Muscle of leg (tissue), 11 donors: ENCODE measurements around the gene PLEKHM3. TPM values are rescaled to one million over a fixed set of nuclear protein-coding genes. Genes with fewer than 3 reads are reported as not detected.

ENCODE experiments used
- DNase-seq: peaks from one replicate; pipeline ENCODE4 v3.0.0; 2013
- H3K27ac ChIP-seq: one replicate; pipeline ENCODE4 v1.5.1; 2013; ENCODE audit warnings: mild to moderate bottlenecking, low read length, control low read depth
- H3K27me3 ChIP-seq: one replicate; pipeline ENCODE4 v1.6.1; 2013; ENCODE audit warnings: low read length; ENCODE audit not compliant: control insufficient read depth, insufficient read depth
- H3K36me3 ChIP-seq: one replicate; pipeline ENCODE4 v1.6.1; 2013; ENCODE audit warnings: low read length; ENCODE audit not compliant: control insufficient read depth, insufficient read depth
- H3K4me1 ChIP-seq: one replicate; pipeline ENCODE4 v1.6.1; 2013; ENCODE audit warnings: low read length; ENCODE audit not compliant: control insufficient read depth, insufficient read depth
- H3K4me3 ChIP-seq: one replicate; pipeline ENCODE4 v1.5.1; 2013; ENCODE audit warnings: low read length, control low read depth
- H3K9me3 ChIP-seq: replicated peaks from 2 replicates; pipeline ENCODE4 v1.6.1; 2013; ENCODE audit warnings: low read depth, low read length; ENCODE audit not compliant: control insufficient read depth
- WGBS: methylation state at CpG from one replicate; pipeline ENCODE4 v1.1.5; 2013; ENCODE audit warnings: missing lambda C conversion rate; ENCODE audit not compliant: insufficient coverage; 5-methylcytosine and 5-hydroxymethylcytosine counted together
- polyA plus RNA-seq, 8 donors: library from polyadenylated mRNA; unstranded; fragments of 120-200 nt; gene quantifications; one replicate each; pipeline versions ENCODE4 v1.2.1 to v1.2.3, GENCODE V29; 2013; ENCODE audit warnings: inconsistent platforms in 1 of 8, low replicate concordance in 1 of 8; ENCODE audit not compliant: insufficient read length in 8 of 8, insufficient read depth in 1 of 8
- total RNA-seq: library from RNA; stranded (reverse); fragments of 120-200 nt; gene quantifications from one replicate; pipeline ENCODE4 v1.2.4, GENCODE V29; 2013

PLEKHM3 gene
- total and polyA plus RNA-seq, 9 donors = 6.2 to 9.5 (median 7.4) TPM

GRCh38 chr2:207895274-207895860 is 130.0 kb downstream of the PLEKHM3 start:
- Histone ChIP-seq H3K27me3 (no peaks in the 10 kb centered on the region), H3K9me3 (no peaks in the 10 kb centered on the region), H3K36me3 (peaks cover 2% of the 10 kb centered on the region), H3K4me3 (no peak overlapping the region), H3K27ac (no peak overlapping the region), H3K4me1 (peaks cover 7% of the 10 kb centered on the region)
- 52% methylated on average over 3 of the region's 5 CpGs for WGBS
- DNase-seq = no peak

GRCh38 chr2:207892716-207893402 is 132.5 kb downstream of the PLEKHM3 start:
- WGBS = 39% methylated on average over 5 of the region's 7 CpGs
- Histone ChIP-seq H3K4me1 (peaks cover 7% of the 10 kb centered on the region), H3K27me3 (no peaks in the 10 kb centered on the region), H3K9me3 (no peaks in the 10 kb centered on the region), H3K27ac (no peak overlapping the region), H3K36me3 (no peaks in the 10 kb centered on the region), H3K4me3 (no peak overlapping the region)
- peak; percentile 12 for DNase-seq

- Histone ChIP-seq H3K36me3 (no peaks in the 10 kb centered on the region), H3K4me3 (no peak overlapping the region), H3K27ac (no peak overlapping the region), H3K9me3 (no peaks in the 10 kb centered on the region), H3K27me3 (no peaks in the 10 kb centered on the region), H3K4me1 (peaks cover 7% of the 10 kb centered on the region)
- no peak for DNase-seq
- no CpG with 5 or more reads among the region's 4 CpGs for WGBS
Measured at GRCh38 chr2:207891086-207891844, 134.1 kb downstream of the PLEKHM3 start.

- WGBS = no CpG with 5 or more reads among the region's 1 CpG
- no peak overlapping the region for H3K4me3 ChIP-seq
- no peak for DNase-seq
- H3K27me3 ChIP-seq = no peaks in the 10 kb centered on the region
- H3K9me3 ChIP-seq = no peaks in the 10 kb centered on the region
- H3K36me3 ChIP-seq = no peaks in the 10 kb centered on the region
- no peak overlapping the region for H3K27ac ChIP-seq
- H3K4me1 ChIP-seq = peaks cover 2% of the 10 kb centered on the region
Measured at GRCh38 chr2:207887500-207887899, 137.8 kb downstream of the PLEKHM3 start.

- Histone ChIP-seq H3K36me3 (no peaks in the 10 kb centered on the region), H3K4me3 (no peak overlapping the region), H3K27me3 (no peaks in the 10 kb centered on the region), H3K4me1 (no peaks in the 10 kb centered on the region), H3K27ac (no peak overlapping the region), H3K9me3 (no peaks in the 10 kb centered on the region)
- no peak for DNase-seq
- 85% methylated on average over 4 of the region's 6 CpGs for WGBS
Measured at GRCh38 chr2:207885010-207885409, 140.3 kb downstream of the PLEKHM3 start.

GRCh38 chr2:207884127-207884526 is 141.2 kb downstream of the PLEKHM3 start:
- DNase-seq = no peak
- Histone ChIP-seq H3K27ac (no peak overlapping the region), H3K4me3 (no peak overlapping the region), H3K36me3 (no peaks in the 10 kb centered on the region), H3K4me1 (peaks cover 2% of the 10 kb centered on the region), H3K27me3 (no peaks in the 10 kb centered on the region), H3K9me3 (no peaks in the 10 kb centered on the region)
- WGBS = no CpG with 5 or more reads among the region's 2 CpGs

- WGBS = 100% methylated on average over 2 of the region's 6 CpGs
- Histone ChIP-seq H3K9me3 (no peaks in the 10 kb centered on the region), H3K27me3 (no peaks in the 10 kb centered on the region), H3K4me1 (peaks cover 2% of the 10 kb centered on the region), H3K36me3 (no peaks in the 10 kb centered on the region), H3K27ac (no peak overlapping the region), H3K4me3 (no peak overlapping the region)
- no peak for DNase-seq
Measured at GRCh38 chr2:207883002-207883780, 142.1 kb downstream of the PLEKHM3 start.

- H3K4me3 ChIP-seq = no peak overlapping the region
- H3K9me3 ChIP-seq = no peaks in the 10 kb centered on the region
- H3K4me1 ChIP-seq = peaks cover 2% of the 10 kb centered on the region
- DNase-seq = no peak
- no peaks in the 10 kb centered on the region for H3K36me3 ChIP-seq
- H3K27me3 ChIP-seq = no peaks in the 10 kb centered on the region
- no peak overlapping the region for H3K27ac ChIP-seq
Measured at GRCh38 chr2:207881902-207882301, 143.4 kb downstream of the PLEKHM3 start.

- no peak overlapping the region for H3K27ac ChIP-seq
- H3K27me3 ChIP-seq = no peaks in the 10 kb centered on the region
- no peak overlapping the region for H3K4me3 ChIP-seq
- DNase-seq = no peak
- H3K9me3 ChIP-seq = no peaks in the 10 kb centered on the region
- H3K36me3 ChIP-seq = no peaks in the 10 kb centered on the region
- peaks cover 2% of the 10 kb centered on the region for H3K4me1 ChIP-seq
- no CpG with 5 or more reads among the region's 2 CpGs for WGBS
Measured at GRCh38 chr2:207879536-207879935, 145.8 kb downstream of the PLEKHM3 start.
